Astrocyte (in vitro differentiated cells and primary cell): Measurements from ENCODE around the gene ARAP1. TPM values are rescaled to one million over a fixed set of nuclear protein-coding genes. Genes with fewer than 3 reads are reported as not detected.

Experiments used
- DNase-seq: peaks from one replicate; pipeline ENCODE4 v3.0.0-alpha.2; 2010; ENCODE audit warnings: low read depth
- FAIRE-seq: peaks from 2 replicates; lab custom pipeline; 2011; peaks lifted over from hg19 to GRCh38; lab: Jason Lieb, UNC
- H2AFZ ChIP-seq: 2 replicates; pipeline ENCODE4 v1.6.0; 2012; ENCODE audit warnings: low read depth, low read length, inconsistent platforms
- H3K27ac ChIP-seq: 2 replicates; pipeline ENCODE4 v1.5.1; 2011; ENCODE audit warnings: low read depth, low read length, inconsistent platforms
- H3K27me3 ChIP-seq: 2 replicates; pipeline ENCODE4 v1.6.0; 2011; ENCODE audit warnings: low read length, inconsistent platforms; ENCODE audit not compliant: insufficient read depth
- H3K36me3 ChIP-seq: 2 replicates; pipeline ENCODE4 v1.5.1; 2011; ENCODE audit warnings: low read length, inconsistent platforms; ENCODE audit not compliant: insufficient read depth
- H3K4me1 ChIP-seq: 2 replicates; pipeline ENCODE4 v1.5.1; 2011; ENCODE audit warnings: low read length, inconsistent platforms; ENCODE audit not compliant: insufficient read depth
- H3K4me2 ChIP-seq: 2 replicates; pipeline ENCODE4 v1.6.0; 2012; ENCODE audit warnings: low read length, inconsistent platforms
- H3K4me3 ChIP-seq: 2 replicates; pipeline ENCODE4 v1.5.1; 2011; ENCODE audit warnings: low read depth, mild to moderate bottlenecking, low read length, inconsistent platforms; ENCODE audit not compliant: insufficient read depth
- H3K79me2 ChIP-seq: 2 replicates; pipeline ENCODE4 v1.6.0; 2012; ENCODE audit warnings: mild to moderate bottlenecking, low read length, inconsistent platforms; ENCODE audit not compliant: insufficient read depth
- H3K9ac ChIP-seq: 2 replicates; pipeline ENCODE4 v1.6.0; 2012; ENCODE audit warnings: mild to moderate bottlenecking, low read length, inconsistent platforms
- H3K9me3 ChIP-seq: 2 replicates; pipeline ENCODE4 v1.5.1; 2012; ENCODE audit warnings: low read depth, mild to moderate bottlenecking, low read length, inconsistent platforms; ENCODE audit not compliant: insufficient read depth
- H4K20me1 ChIP-seq: 2 replicates; pipeline ENCODE4 v1.6.0; 2012; ENCODE audit warnings: low read length, inconsistent platforms; ENCODE audit not compliant: insufficient read depth
- H3K27ac Mint-ChIP-seq: one replicate; pipeline ENCODE4 v1.8.0; 2021; ENCODE audit warnings: mild to moderate bottlenecking, mixed read lengths; ENCODE audit not compliant: unreplicated experiment
- H3K27me3 Mint-ChIP-seq: one replicate; pipeline ENCODE4 v1.8.0; 2021; ENCODE audit warnings: low read depth, mixed read lengths; ENCODE audit not compliant: unreplicated experiment
- H3K36me3 Mint-ChIP-seq: one replicate; pipeline ENCODE4 v1.8.0; 2021; ENCODE audit warnings: low read depth, mixed read lengths; ENCODE audit not compliant: unreplicated experiment
- H3K4me1 Mint-ChIP-seq: one replicate; pipeline ENCODE4 v1.8.0; 2021; ENCODE audit warnings: low read depth, mixed read lengths; ENCODE audit not compliant: unreplicated experiment
- H3K4me3 Mint-ChIP-seq: one replicate; pipeline ENCODE4 v1.8.0; 2021; ENCODE audit warnings: mild to moderate bottlenecking, moderate library complexity, mixed read lengths; ENCODE audit not compliant: unreplicated experiment
- H3K9me3 Mint-ChIP-seq: one replicate; pipeline ENCODE4 v1.8.0; 2021; ENCODE audit warnings: mild to moderate bottlenecking, mixed read lengths; ENCODE audit not compliant: unreplicated experiment
- CTCF ChIP-seq: IDR thresholded peaks from 2 replicates; pipeline ENCODE4 v1.5.1; 2011; ENCODE audit warnings: low read depth, mild to moderate bottlenecking, inconsistent platforms, low read length, moderate library complexity; ENCODE audit not compliant: insufficient read depth
- EZH2 ChIP-seq: IDR thresholded peaks from 2 replicates; pipeline ENCODE4 v1.6.1; 2012; ENCODE audit warnings: mild to moderate bottlenecking, low read length, inconsistent platforms; ENCODE audit not compliant: insufficient read depth
- total RNA-seq: library from RNA; stranded (reverse); gene quantifications from 2 replicates; pipeline ENCODE4 v1.2.1, GENCODE V29; 2021

The ARAP1 gene
- total RNA-seq, 1 donor from 2014 or later: 31.9 TPM

- H4K20me1 ChIP-seq: no peaks in the 10 kb centered on the region
- H3K27ac Mint-ChIP-seq: no peak overlapping the region
- no peaks in the 10 kb centered on the region for H3K9me3 ChIP-seq
- H3K27me3 ChIP-seq: no peaks in the 10 kb centered on the region
- FAIRE-seq (no peak), DNase-seq (no peak)
- no peak overlapping the region for H3K27ac ChIP-seq
- TF ChIP-seq EZH2: no peak
- no peak for TF ChIP-seq CTCF
- no peaks in the 10 kb centered on the region for H3K79me2 ChIP-seq
- H3K27me3 Mint-ChIP-seq: no peaks in the 10 kb centered on the region
- H3K36me3 Mint-ChIP-seq: no peaks in the 10 kb centered on the region
- peaks cover 16% of the 10 kb centered on the region for H3K4me1 ChIP-seq
- no peaks in the 10 kb centered on the region for H3K36me3 ChIP-seq
- H3K4me3 ChIP-seq: no peak overlapping the region
- no peak overlapping the region for H3K4me3 Mint-ChIP-seq
- peaks cover 3% of the 10 kb centered on the region for H3K9me3 Mint-ChIP-seq
- no peak overlapping the region for H3K9ac ChIP-seq
- no peak overlapping the region for H3K4me2 ChIP-seq
- H2AFZ ChIP-seq: no peak overlapping the region
- H3K4me1 Mint-ChIP-seq: peaks cover 16% of the 10 kb centered on the region
Observed at GRCh38 chr11:72786305-72787215, 34.4 kb upstream of the ARAP1 start.

- no peak for FAIRE-seq
- Histone ChIP-seq H3K27me3 (no peaks in the 10 kb centered on the region), H3K4me1 (peaks cover 7% of the 10 kb centered on the region), H3K36me3 (no peaks in the 10 kb centered on the region), H3K9me3 (no peaks in the 10 kb centered on the region), H3K9ac (no peak overlapping the region), H3K27ac (no peak overlapping the region), H4K20me1 (peaks cover 8% of the 10 kb centered on the region), H3K4me3 (no peak overlapping the region), H3K4me2 (no peak overlapping the region), H2AFZ (no peak overlapping the region), H3K79me2 (no peaks in the 10 kb centered on the region)
- no peak overlapping the region for H3K27ac Mint-ChIP-seq
- H3K4me3 Mint-ChIP-seq: no peak overlapping the region
- DNase-seq: no peak
- H3K36me3 Mint-ChIP-seq: no peaks in the 10 kb centered on the region
- H3K27me3 Mint-ChIP-seq: peaks cover 2% of the 10 kb centered on the region
- H3K4me1 Mint-ChIP-seq: peaks cover 12% of the 10 kb centered on the region
- H3K9me3 Mint-ChIP-seq: no peaks in the 10 kb centered on the region
- TF ChIP-seq CTCF: no peak
- no peak for TF ChIP-seq EZH2
Observed at GRCh38 chr11:72784662-72785061, 32.5 kb upstream of the ARAP1 start.
